ENCODE results near the gene NCAM1.

Gene NCAM1

GRCh38 chr11:113322158-113322557 lies 360.9 kb downstream of the NCAM1 start:
- DNase-seq, result no peak

- no peak for DNase-seq
These were observed 363.0 kb downstream of the NCAM1 start for GRCh38 chr11:113324250-113324649.
